OCI-LY1 (cell line): ENCODE measurements around the gene GSK3B.

Experiments
- EZH2 ChIP-seq: fragments of 200-600 bp; sonication (generic), shearing (Covaris generic); IDR thresholded peaks from 2 replicates; pipeline ENCODE4 v1.8.0; 2017; ENCODE audit warnings: borderline replicate concordance, mixed run types, mild to moderate bottlenecking, antibody characterized with exemption, low read length, moderate library complexity, mixed read lengths
- TF ChIP-seq, protein P1 (sequence below): fragments of 200-600 bp; sonication (generic), shearing (Covaris generic); IDR thresholded peaks from 2 replicates; pipeline ENCODE4 v1.5.1; 2017; ENCODE audit warnings: mild to moderate bottlenecking, antibody characterized with exemption, low read length, moderate library complexity, mixed read lengths

DNA sequence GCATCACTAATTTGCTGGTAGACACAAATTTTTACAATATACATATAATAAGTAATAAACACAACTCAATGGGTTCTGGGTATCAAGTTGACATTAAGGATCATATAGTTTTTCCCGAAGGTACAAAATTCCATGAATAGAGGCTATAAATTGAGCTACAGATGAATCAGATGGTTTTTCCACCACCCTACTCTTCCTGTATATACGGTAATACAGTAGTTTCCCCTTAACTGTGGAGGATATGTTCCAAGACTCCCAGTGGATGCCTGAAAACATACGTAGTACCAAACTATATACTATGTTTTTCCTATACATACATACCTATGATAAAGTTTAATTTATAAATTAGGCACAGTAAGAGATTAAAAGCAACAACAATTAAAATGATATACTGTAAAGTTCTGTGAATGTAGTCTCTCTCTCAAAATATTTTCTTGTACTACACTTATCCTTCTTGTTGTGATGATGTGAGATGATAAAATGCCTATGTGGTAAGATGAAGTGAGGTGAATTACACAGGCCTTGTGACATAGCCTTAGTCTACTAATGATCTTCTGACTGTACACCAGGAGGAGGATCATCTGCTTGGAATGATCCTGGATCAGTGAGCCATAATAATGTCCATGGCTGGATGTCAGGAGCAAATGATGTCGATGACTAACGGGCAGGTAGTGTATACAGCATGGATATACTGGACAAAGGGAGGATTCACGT is 195.6 kb downstream of the GSK3B start:
- TF ChIP-seq, protein P1, sequence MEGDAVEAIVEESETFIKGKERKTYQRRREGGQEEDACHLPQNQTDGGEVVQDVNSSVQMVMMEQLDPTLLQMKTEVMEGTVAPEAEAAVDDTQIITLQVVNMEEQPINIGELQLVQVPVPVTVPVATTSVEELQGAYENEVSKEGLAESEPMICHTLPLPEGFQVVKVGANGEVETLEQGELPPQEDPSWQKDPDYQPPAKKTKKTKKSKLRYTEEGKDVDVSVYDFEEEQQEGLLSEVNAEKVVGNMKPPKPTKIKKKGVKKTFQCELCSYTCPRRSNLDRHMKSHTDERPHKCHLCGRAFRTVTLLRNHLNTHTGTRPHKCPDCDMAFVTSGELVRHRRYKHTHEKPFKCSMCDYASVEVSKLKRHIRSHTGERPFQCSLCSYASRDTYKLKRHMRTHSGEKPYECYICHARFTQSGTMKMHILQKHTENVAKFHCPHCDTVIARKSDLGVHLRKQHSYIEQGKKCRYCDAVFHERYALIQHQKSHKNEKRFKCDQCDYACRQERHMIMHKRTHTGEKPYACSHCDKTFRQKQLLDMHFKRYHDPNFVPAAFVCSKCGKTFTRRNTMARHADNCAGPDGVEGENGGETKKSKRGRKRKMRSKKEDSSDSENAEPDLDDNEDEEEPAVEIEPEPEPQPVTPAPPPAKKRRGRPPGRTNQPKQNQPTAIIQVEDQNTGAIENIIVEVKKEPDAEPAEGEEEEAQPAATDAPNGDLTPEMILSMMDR, result no peak
- TF ChIP-seq EZH2, result no peak
